ENCODE data around the gene HS2ST1. TPM values are rescaled to one million over a fixed set of nuclear protein-coding genes. Genes with fewer than 3 reads are reported as not detected.

Gene HS2ST1
- total and polyA plus RNA-seq, 9 donors, result 11.5 to 31.6 (median 21.8) TPM

GRCh38 chr1:87089823-87090222 is 175.4 kb downstream of the HS2ST1 start:
- DNase-seq, result no peak
- Histone ChIP-seq H3K9me3 (no peaks in the 10 kb centered on the region), H3K27me3 (no peaks in the 10 kb centered on the region), H3K4me3 (no peak overlapping the region), H3K27ac (no peak overlapping the region), H3K36me3 (no peaks in the 10 kb centered on the region), H3K4me1 (ENCODE audit: insufficient read depth) (no peaks in the 10 kb centered on the region)
- intact Hi-C loops (cut with DNase I), result loop anchor here (10.0 kb wide), 2 partner anchors 255 to 385 kb away; partner anchors contain the start of gene SH3GLB1 (in 1 of the 4)
- TF ChIP-seq CTCF (IDR thresholded peaks at IDR 0.05), result no peak
- TF ChIP-seq POLR2A (IDR thresholded peaks at IDR 0.05), result no peak
- no peak for TF ChIP-seq EP300 (IDR thresholded peaks at IDR 0.05)
- WGBS, 3 donors, result 87 to 89% (median 87%) methylated on average over 2 of the region's 2 CpGs

GRCh38 chr1:87091425-87091824 is 177.0 kb downstream of the HS2ST1 start:
- no peak for DNase-seq
- Histone ChIP-seq H3K27ac (no peak overlapping the region), H3K9me3 (no peaks in the 10 kb centered on the region), H3K4me1 (ENCODE audit: insufficient read depth) (no peaks in the 10 kb centered on the region), H3K36me3 (no peaks in the 10 kb centered on the region), H3K4me3 (no peak overlapping the region), H3K27me3 (no peaks in the 10 kb centered on the region)
- intact Hi-C loops (cut with DNase I), result no loop called here
- TF ChIP-seq EP300 (IDR thresholded peaks at IDR 0.05) (no peak), CTCF (IDR thresholded peaks at IDR 0.05) (no peak), POLR2A (IDR thresholded peaks at IDR 0.05) (no peak)
- WGBS, 3 donors, result 93 to 96% (median 95%) methylated on average over 2 of the region's 2 CpGs

GRCh38 chr1:87092846-87093245 is 178.4 kb downstream of the HS2ST1 start:
- Histone ChIP-seq H3K4me1 (ENCODE audit: insufficient read depth) (no peaks in the 10 kb centered on the region), H3K9me3 (no peaks in the 10 kb centered on the region), H3K4me3 (no peak overlapping the region), H3K27me3 (no peaks in the 10 kb centered on the region), H3K27ac (no peak overlapping the region), H3K36me3 (no peaks in the 10 kb centered on the region)
- TF ChIP-seq EP300 (IDR thresholded peaks at IDR 0.05) (no peak), POLR2A (IDR thresholded peaks at IDR 0.05) (no peak), CTCF (IDR thresholded peaks at IDR 0.05) (no peak)
- 96 to 98% (median 96%) methylated on average over 3 of the region's 3 CpGs for WGBS, 3 donors
- intact Hi-C loops (cut with DNase I), result no loop called here
- no peak for DNase-seq

GRCh38 chr1:87093286-87093685 is 178.9 kb downstream of the HS2ST1 start:
- Histone ChIP-seq H3K36me3 (no peaks in the 10 kb centered on the region), H3K27ac (no peak overlapping the region), H3K4me1 (ENCODE audit: insufficient read depth) (no peaks in the 10 kb centered on the region), H3K27me3 (no peaks in the 10 kb centered on the region), H3K9me3 (no peaks in the 10 kb centered on the region), H3K4me3 (no peak overlapping the region)
- DNase-seq, result no peak
- WGBS, 3 donors, result 96 to 98% (median 97%) methylated on average over 4 of the region's 4 CpGs
- intact Hi-C loops (cut with DNase I), result no loop called here
- TF ChIP-seq POLR2A (IDR thresholded peaks at IDR 0.05) (no peak), EP300 (IDR thresholded peaks at IDR 0.05) (no peak), CTCF (IDR thresholded peaks at IDR 0.05) (no peak)

Data from ovary (tissue), 9 donors.